Mucosa of descending colon (tissue), 3 donors: ENCODE data around the gene CCDC40. TPM values are rescaled to one million over a fixed set of nuclear protein-coding genes. Genes with fewer than 3 reads are reported as not detected.

Experiments used
- ATAC-seq: fragments of 200-7000 bp; cut with Tn5 transposase; one replicate; pipeline ENCODE4 v1.9.1; 2020; ENCODE audit warnings: mild to moderate bottlenecking, moderate library complexity
- DNase-seq, 3 donors: peaks; one replicate each; pipeline ENCODE4 v3.0.0-alpha.2; 2020
- H3K36me3 ChIP-seq: fragments of 200-600 bp; one replicate; pipeline ENCODE4 v1.8.0; 2021; ENCODE audit warnings: low read depth, mild to moderate bottlenecking
- H3K4me1 ChIP-seq: fragments of 200-600 bp; one replicate; pipeline ENCODE4 v1.8.0; 2021; ENCODE audit warnings: low read depth, mild to moderate bottlenecking
- H3K4me3 ChIP-seq: fragments of 200-600 bp; one replicate; pipeline ENCODE4 v1.8.0; 2021; ENCODE audit warnings: mild to moderate bottlenecking
- H3K9me3 ChIP-seq: fragments of 200-600 bp; one replicate; pipeline ENCODE4 v1.8.0; 2021; ENCODE audit warnings: mild to moderate bottlenecking
- CTCF ChIP-seq: fragments of 200-600 bp; IDR thresholded peaks from one replicate; pipeline ENCODE4 v1.8.0; 2022; ENCODE audit warnings: antibody characterized with exemption, mild to moderate bottlenecking
- intact Hi-C, 2 donors: fragments of 100-400 bp; cut with DNase I in 1 of 2; cut with micrococcal nuclease in 1 of 2; formaldehyde crosslinking; loops; one replicate each; pipeline versions ENCODE4 v1.11.0 to v1.11.1; 2022; cut with DNase I, micrococcal nuclease
- total RNA-seq, 3 donors: library from RNA; stranded (reverse); fragmentation: NEBNext Ultra II Directional in 2 of 3; extraction: Animal tissue kit (Norgen Biotek cat#: 25700) in 2 of 3; gene quantifications; one replicate each; pipeline versions ENCODE4 v1.2.1 to v1.2.4, GENCODE V29; 2021 to 2023
- donor health status: DM: no; HTN: no; CAD: no; lungs with moderate emphysema.
- donor health status: DM: no; HTN: no; CAD: no.
- donor health status: DM: no; HTN: yes; CAD: no.

CCDC40 gene
- total RNA-seq, 3 donors from 2014 or later: 2.1 to 5.9 (median 2.7) TPM

- DNase-seq: no peak
- H3K36me3 ChIP-seq: no peaks in the 10 kb centered on the region
- TF ChIP-seq CTCF: no peak
- intact Hi-C loops: no loop called here
- peaks cover 7% of the 10 kb centered on the region for H3K4me1 ChIP-seq
- no peak overlapping the region for H3K4me3 ChIP-seq
- ATAC-seq: no peak
- no peaks in the 10 kb centered on the region for H3K9me3 ChIP-seq
Observed at GRCh38 chr17:80103449-80104085, 67.1 kb downstream of the CCDC40 start.

GRCh38 chr17:80104321-80104955 lies 68.0 kb downstream of the CCDC40 start:
- no peak for TF ChIP-seq CTCF
- no peak for ATAC-seq
- intact Hi-C loops: no loop called here
- Histone ChIP-seq H3K36me3 (no peaks in the 10 kb centered on the region), H3K4me1 (peaks cover 7% of the 10 kb centered on the region), H3K4me3 (no peak overlapping the region), H3K9me3 (no peaks in the 10 kb centered on the region)
- DNase-seq: no peak

- intact Hi-C loops: no loop called here
- H3K36me3 ChIP-seq: no peaks in the 10 kb centered on the region
- H3K4me3 ChIP-seq: no peak overlapping the region
- H3K4me1 ChIP-seq: peaks cover 7% of the 10 kb centered on the region
- no peak for DNase-seq
- no peaks in the 10 kb centered on the region for H3K9me3 ChIP-seq
- ATAC-seq: no peak
- no peak for TF ChIP-seq CTCF
Observed at GRCh38 chr17:80104956-80105375, 68.5 kb downstream of the CCDC40 start.

- no peak for TF ChIP-seq CTCF
- Histone ChIP-seq H3K36me3 (no peaks in the 10 kb centered on the region), H3K9me3 (no peaks in the 10 kb centered on the region), H3K4me1 (peaks cover 7% of the 10 kb centered on the region), H3K4me3 (no peak overlapping the region)
- intact Hi-C loops: no loop called here
- ATAC-seq (no peak), DNase-seq (peak in 1 of 3 donors; percentile 43)
Observed at GRCh38 chr17:80105762-80106161, 69.3 kb downstream of the CCDC40 start.

GRCh38 chr17:80106176-80106575 lies 69.7 kb downstream of the CCDC40 start:
- no peak for TF ChIP-seq CTCF
- intact Hi-C loops: no loop called here
- H3K36me3 ChIP-seq: no peaks in the 10 kb centered on the region
- H3K4me3 ChIP-seq: no peak overlapping the region
- H3K4me1 ChIP-seq: peaks cover 7% of the 10 kb centered on the region
- peak in 1 of 3 donors; percentile 27 for DNase-seq
- no peak for ATAC-seq
- no peaks in the 10 kb centered on the region for H3K9me3 ChIP-seq
